Neutrophil (primary cell): Measurements from ENCODE around the gene AHSG.
"Not testable (repeated sequence)": the region's sequence is repeated elsewhere in the genome, so short reads cannot be mapped to it uniquely, and the experiment has no call there.

Source experiments
- H3K27ac ChIP-seq: fragments of 200-600 bp; sonication (generic); 2 replicates; pipeline ENCODE4 v1.5.1; 2016; ENCODE audit warnings: mild to moderate bottlenecking, moderate library complexity
- H3K27me3 ChIP-seq: fragments of 200-600 bp; sonication (generic); 2 replicates; pipeline ENCODE4 v1.6.0; 2016; ENCODE audit warnings: mild to moderate bottlenecking
- H3K36me3 ChIP-seq: fragments of 200-600 bp; sonication (generic); 2 replicates; pipeline ENCODE4 v1.5.1; 2017
- H3K4me1 ChIP-seq, 2 experiments: fragments of 200-600 bp in 1 of 2; sonication (generic) in 1 of 2; 1 replicate in 1 of 2; 2 replicates in 1 of 2; pipeline versions ENCODE4 v1.5.1 to v1.6.1; 2013 to 2016; ENCODE audit warnings: low read depth in 1 of 2, low read length in 1 of 2, mild to moderate bottlenecking in 1 of 2, moderate library complexity in 1 of 2; ENCODE audit not compliant: control insufficient read depth in 1 of 2, insufficient read depth in 1 of 2
- H3K4me3 ChIP-seq, 2 experiments: fragments of 200-600 bp in 1 of 2; sonication (generic) in 1 of 2; 1 replicate in 1 of 2; 2 replicates in 1 of 2; pipeline ENCODE4 v1.5.1; 2013 to 2016; ENCODE audit warnings: low read depth in 1 of 2, low read length in 1 of 2, mild to moderate bottlenecking in 1 of 2, moderate library complexity in 1 of 2
- H3K9me3 ChIP-seq: fragments of 200-600 bp; sonication (generic); 2 replicates; pipeline ENCODE4 v1.5.1; 2016
- TF ChIP-seq, protein P1 (sequence below): fragments of 200-600 bp; sonication (generic); IDR thresholded peaks from 2 replicates; pipeline ENCODE4 v1.5.1; 2016; ENCODE audit warnings: antibody characterized with exemption

The AHSG gene

DNA sequence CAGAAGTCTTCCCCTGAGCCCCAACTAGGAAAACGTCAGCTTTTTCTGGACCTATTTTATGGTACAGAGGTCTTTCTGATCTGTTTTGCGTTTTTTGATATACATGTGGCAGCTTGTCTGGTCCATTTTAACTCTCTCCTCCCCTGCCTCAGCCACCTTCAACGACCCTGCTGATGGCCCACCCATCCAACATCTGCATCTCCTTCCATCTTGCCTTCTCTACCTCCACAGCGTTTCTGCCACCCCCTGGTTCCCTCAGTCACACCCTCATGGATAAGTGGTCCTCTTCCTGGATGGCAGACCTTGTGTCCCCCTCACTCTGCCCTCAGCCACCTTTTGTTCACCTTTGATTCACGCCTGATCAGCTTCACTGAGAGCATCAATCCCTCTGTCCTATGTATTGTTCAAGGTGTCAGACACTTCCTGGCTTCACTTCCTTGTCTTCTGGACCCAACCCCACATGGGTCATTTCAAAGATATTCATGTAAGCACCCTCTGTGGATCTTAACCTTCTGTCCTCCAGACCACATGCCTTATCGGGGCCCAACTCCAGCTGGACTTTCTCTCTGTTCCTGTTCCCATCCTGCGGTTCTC, 13.5 kb downstream of the AHSG start:
- no peak overlapping the region for H3K4me3 ChIP-seq
- no peaks in the 10 kb centered on the region for H3K36me3 ChIP-seq
- H3K4me1 ChIP-seq, result no peaks in the 10 kb centered on the region
- TF ChIP-seq, protein P1, sequence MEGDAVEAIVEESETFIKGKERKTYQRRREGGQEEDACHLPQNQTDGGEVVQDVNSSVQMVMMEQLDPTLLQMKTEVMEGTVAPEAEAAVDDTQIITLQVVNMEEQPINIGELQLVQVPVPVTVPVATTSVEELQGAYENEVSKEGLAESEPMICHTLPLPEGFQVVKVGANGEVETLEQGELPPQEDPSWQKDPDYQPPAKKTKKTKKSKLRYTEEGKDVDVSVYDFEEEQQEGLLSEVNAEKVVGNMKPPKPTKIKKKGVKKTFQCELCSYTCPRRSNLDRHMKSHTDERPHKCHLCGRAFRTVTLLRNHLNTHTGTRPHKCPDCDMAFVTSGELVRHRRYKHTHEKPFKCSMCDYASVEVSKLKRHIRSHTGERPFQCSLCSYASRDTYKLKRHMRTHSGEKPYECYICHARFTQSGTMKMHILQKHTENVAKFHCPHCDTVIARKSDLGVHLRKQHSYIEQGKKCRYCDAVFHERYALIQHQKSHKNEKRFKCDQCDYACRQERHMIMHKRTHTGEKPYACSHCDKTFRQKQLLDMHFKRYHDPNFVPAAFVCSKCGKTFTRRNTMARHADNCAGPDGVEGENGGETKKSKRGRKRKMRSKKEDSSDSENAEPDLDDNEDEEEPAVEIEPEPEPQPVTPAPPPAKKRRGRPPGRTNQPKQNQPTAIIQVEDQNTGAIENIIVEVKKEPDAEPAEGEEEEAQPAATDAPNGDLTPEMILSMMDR, result no peak
- H3K27ac ChIP-seq, result no peak overlapping the region
- peaks cover 21% of the 10 kb centered on the region for H3K27me3 ChIP-seq
- no peaks in the 10 kb centered on the region for H3K9me3 ChIP-seq

DNA sequence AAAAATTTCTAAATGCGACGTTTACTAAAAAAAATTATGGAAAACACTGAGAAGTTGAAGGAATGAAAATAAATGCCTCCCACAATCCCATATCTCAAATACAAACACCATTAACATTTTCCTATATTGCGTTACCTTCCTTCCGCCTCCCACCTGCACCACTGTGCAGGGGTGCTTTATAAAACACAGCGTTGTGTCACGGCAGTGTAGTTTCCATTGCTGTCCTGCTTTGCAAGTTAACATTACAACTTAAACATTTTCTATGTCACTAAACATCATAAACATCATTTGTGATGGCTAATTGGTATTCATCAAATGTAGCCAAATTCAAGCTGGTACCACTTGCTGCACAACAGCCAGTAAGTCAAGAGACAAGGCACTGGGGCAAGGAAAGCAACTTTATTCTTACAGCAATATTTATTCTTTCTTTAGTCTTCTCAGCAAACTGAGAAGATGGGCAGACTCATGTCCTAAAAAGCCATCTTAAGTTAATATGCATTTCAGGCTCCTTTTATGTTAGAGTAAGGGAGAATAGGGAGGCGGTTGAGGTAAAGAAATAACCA, 15.1 kb downstream of the AHSG start:
- TF ChIP-seq, protein P1, result no peak
- Histone ChIP-seq H3K4me1 (no peaks in the 10 kb centered on the region), H3K27ac (no peak overlapping the region), H3K4me3 (no peak overlapping the region), H3K36me3 (no peaks in the 10 kb centered on the region), H3K27me3 (peaks cover 21% of the 10 kb centered on the region), H3K9me3 (no peaks in the 10 kb centered on the region)

DNA sequence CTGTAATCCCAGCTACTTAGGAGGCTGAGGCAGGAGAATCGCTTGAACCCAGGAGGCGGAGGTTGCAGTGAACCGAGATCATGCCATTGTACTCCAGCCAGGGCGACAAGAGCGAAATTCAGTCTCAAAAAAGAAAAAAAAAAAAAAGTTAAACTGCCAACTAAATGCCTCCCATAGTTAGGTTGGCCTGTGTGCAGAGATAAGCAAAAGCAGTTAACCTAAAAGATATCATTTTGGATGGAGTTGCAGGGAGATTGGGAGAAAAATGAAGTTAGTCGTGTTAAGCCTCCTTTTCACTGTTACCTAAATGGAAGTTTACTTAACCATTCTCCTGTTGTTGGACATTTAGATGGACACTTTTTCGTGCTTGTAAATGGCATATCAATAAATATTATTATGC, 15.9 kb downstream of the AHSG start:
- Histone ChIP-seq H3K4me1 (no peaks in the 10 kb centered on the region), H3K27ac (no peak overlapping the region), H3K36me3 (no peaks in the 10 kb centered on the region), H3K27me3 (peaks cover 21% of the 10 kb centered on the region), H3K4me3 (no peak overlapping the region), H3K9me3 (no peaks in the 10 kb centered on the region)
- TF ChIP-seq, protein P1, result no peak

DNA sequence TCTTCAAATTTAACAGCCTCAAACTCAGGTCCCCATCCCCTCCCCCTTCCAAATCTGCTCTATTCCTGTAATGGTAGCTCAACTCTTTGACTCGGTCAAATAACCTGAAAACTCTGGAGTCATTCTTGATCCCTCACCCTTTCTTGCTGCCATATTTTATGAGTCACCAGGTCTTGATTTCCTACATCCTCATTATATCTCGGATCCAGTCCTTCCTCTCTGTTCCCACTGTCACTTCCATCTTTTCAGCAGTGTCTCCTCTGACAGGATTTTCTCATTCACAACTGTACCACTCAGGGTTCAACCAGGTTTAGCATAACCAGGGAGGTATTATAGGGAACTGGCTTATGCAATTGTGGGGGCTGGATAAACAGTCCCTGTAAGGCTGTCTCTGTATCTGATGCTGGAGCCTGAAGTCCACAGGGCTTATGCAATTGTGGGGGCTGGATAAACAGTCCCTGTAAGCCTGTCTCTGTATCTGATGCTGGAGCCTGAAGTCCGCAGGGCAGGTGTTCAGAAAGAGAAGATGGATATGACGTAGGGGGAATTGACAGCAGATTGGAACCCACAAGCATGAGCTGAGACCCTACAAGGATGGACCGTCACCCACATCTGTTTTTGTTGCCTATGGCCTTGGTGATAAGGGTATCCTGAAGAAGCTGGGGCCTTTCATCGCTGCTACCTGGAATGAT, 18.2 kb downstream of the AHSG start:
- Histone ChIP-seq H3K9me3 (no peaks in the 10 kb centered on the region), H3K4me1 (no peaks in the 10 kb centered on the region), H3K36me3 (no peaks in the 10 kb centered on the region), H3K27me3 (peaks cover 31% of the 10 kb centered on the region), H3K4me3 (no peak overlapping the region), H3K27ac (no peak overlapping the region)
- TF ChIP-seq, protein P1, result no peak

DNA sequence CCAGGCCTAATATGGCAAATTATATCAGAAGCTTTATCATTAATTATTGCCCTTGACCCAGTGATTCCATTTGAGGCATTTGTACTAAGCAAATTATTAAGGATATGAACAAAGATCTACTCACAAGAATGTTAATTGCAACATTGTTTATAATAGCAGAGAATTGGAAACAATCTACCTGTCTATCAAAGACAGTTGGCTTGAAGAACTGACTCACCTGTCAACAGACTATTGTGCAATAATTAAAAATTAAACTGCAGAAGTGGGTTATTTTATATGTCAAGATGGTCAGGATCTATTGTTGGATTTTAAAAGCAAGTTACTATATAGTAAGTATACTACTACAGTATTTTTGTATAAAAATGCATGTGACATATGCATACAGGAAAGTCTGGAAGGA, 20.6 kb downstream of the AHSG start:
- Histone ChIP-seq H3K27ac (no peak overlapping the region), H3K9me3 (no peaks in the 10 kb centered on the region), H3K4me3 (no peak overlapping the region), H3K4me1 (no peaks in the 10 kb centered on the region), H3K36me3 (no peaks in the 10 kb centered on the region), H3K27me3 (peaks cover 26% of the 10 kb centered on the region)
- TF ChIP-seq, protein P1, result no peak

DNA sequence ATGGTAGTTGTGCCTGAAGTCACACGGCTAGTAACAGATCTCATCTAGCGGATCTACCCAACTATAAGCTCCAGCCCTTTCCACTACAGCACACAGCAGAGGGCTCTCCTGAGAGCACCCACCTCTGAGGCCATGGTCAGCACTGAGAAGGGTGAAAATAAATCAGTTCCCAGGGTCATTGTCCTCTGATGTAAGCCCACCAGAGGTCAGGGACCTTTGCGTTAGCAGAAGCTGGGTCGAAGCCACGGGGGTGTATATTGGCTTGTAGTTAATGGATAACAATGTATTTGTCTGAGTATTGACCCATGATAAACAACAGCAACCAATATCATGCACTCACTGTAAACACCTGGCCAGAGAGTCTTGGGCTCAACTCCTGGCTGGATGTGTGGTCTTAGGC, 21.3 kb downstream of the AHSG start:
- peaks cover 26% of the 10 kb centered on the region for H3K27me3 ChIP-seq
- not testable (repeated sequence) for H3K9me3 ChIP-seq, H3K4me1 ChIP-seq, H3K4me3 ChIP-seq, H3K27ac ChIP-seq, H3K36me3 ChIP-seq
